Stimulated activated CD4-positive, alpha-beta T cell treated with anti-CD3 and anti-CD28 coated beads, Interleukin-4, amount 100 ng/mL, for 48 hours (primary cell): ENCODE measurements around the gene SERINC2.
A peak's percentile ranks its signal among the peaks of the same experiment; 100 is the strongest.

Experiments used
- DNase-seq, 2 donors: peaks; one replicate each; pipeline ENCODE4 v3.0.0-alpha.2; 2020; ENCODE audit warnings: low read depth in 2 of 2

The SERINC2 gene

GRCh38 chr1:31412732-31413404 is at the start of gene SERINC2:
TSS of gene SERINC2 (plus strand) at chr1:31413213. CDS start at chr1:31413266, 53 bp downstream.
- no peak for DNase-seq

GRCh38 chr1:31364561-31365250 is 48.3 kb upstream of the SERINC2 start:
- no peak for DNase-seq

GRCh38 chr1:31366796-31367195 is 46.2 kb upstream of the SERINC2 start:
- DNase-seq, result no peak

GRCh38 chr1:31368611-31369107 is 44.4 kb upstream of the SERINC2 start:
- DNase-seq, result no peak

GRCh38 chr1:31370021-31370420 is 43.0 kb upstream of the SERINC2 start:
- DNase-seq, result no peak

- DNase-seq, result no peak
Observed at GRCh38 chr1:31370565-31370964, 42.4 kb upstream of the SERINC2 start.

- no peak for DNase-seq
Observed at GRCh38 chr1:31371121-31371959, 41.7 kb upstream of the SERINC2 start.

GRCh38 chr1:31372051-31372450 is 41.0 kb upstream of the SERINC2 start:
- DNase-seq, result no peak

- no peak for DNase-seq
Observed at GRCh38 chr1:31372751-31373055, 40.3 kb upstream of the SERINC2 start.

GRCh38 chr1:31373056-31373896 is 39.7 kb upstream of the SERINC2 start, which contains the start of gene FABP3:
TSS of gene FABP3 (minus strand) at chr1:31373076. CDS start at chr1:31373014, 62 bp downstream.
- peak in 1 of 2 donors; percentile 8 for DNase-seq

- DNase-seq, result no peak
Observed at GRCh38 chr1:31373897-31374486, 39.0 kb upstream of the SERINC2 start.

- DNase-seq, result no peak
Observed at GRCh38 chr1:31374511-31375196, 38.4 kb upstream of the SERINC2 start.

- no peak for DNase-seq
Observed at GRCh38 chr1:31376375-31377134, 36.5 kb upstream of the SERINC2 start.

GRCh38 chr1:31377364-31377863 is 35.6 kb upstream of the SERINC2 start:
- DNase-seq, result no peak

- DNase-seq, result no peak
Observed at GRCh38 chr1:31378001-31378400, 35.0 kb upstream of the SERINC2 start.

GRCh38 chr1:31380181-31380580 is 32.8 kb upstream of the SERINC2 start:
- no peak for DNase-seq

GRCh38 chr1:31381394-31382294 is 31.4 kb upstream of the SERINC2 start:
- no peak for DNase-seq

- no peak for DNase-seq
Observed at GRCh38 chr1:31382379-31382989, 30.5 kb upstream of the SERINC2 start.
